Duodenal mucosa (tissue), 2 donors: ENCODE data around the gene PPIL1.

Experiments used
- H3K27ac ChIP-seq: one replicate; pipeline ENCODE4 v1.7.0; 2013; ENCODE audit warnings: low read depth, low read length
- H3K27me3 ChIP-seq, 2 donors: one replicate each; pipeline ENCODE4 v1.7.0; 2013; ENCODE audit warnings: low read length in 2 of 2, control low read depth in 1 of 2; ENCODE audit not compliant: insufficient read depth in 2 of 2, control insufficient read depth in 1 of 2
- H3K36me3 ChIP-seq, 2 donors: one replicate each; pipeline ENCODE4 v1.7.0; 2013; ENCODE audit warnings: low read length in 2 of 2, control low read depth in 1 of 2; ENCODE audit not compliant: insufficient read depth in 2 of 2, control insufficient read depth in 1 of 2
- H3K4me1 ChIP-seq, 2 donors: one replicate each; pipeline ENCODE4 v1.7.0; 2013; ENCODE audit warnings: low read length in 2 of 2, control low read depth in 1 of 2; ENCODE audit not compliant: insufficient read depth in 2 of 2, control insufficient read depth in 1 of 2
- H3K4me3 ChIP-seq, 2 donors: one replicate each; pipeline ENCODE4 v1.7.0; 2013; ENCODE audit warnings: low read length in 2 of 2, low read depth in 1 of 2
- H3K9ac ChIP-seq, 2 donors: one replicate each; pipeline ENCODE4 v1.7.0; 2013; ENCODE audit warnings: low read length in 2 of 2, low read depth in 1 of 2
- H3K9me3 ChIP-seq, 2 donors: one replicate each; pipeline ENCODE4 v1.7.0; 2013; ENCODE audit warnings: low read length in 2 of 2, control low read depth in 1 of 2; ENCODE audit not compliant: control insufficient read depth in 1 of 2

Gene PPIL1

DNA sequence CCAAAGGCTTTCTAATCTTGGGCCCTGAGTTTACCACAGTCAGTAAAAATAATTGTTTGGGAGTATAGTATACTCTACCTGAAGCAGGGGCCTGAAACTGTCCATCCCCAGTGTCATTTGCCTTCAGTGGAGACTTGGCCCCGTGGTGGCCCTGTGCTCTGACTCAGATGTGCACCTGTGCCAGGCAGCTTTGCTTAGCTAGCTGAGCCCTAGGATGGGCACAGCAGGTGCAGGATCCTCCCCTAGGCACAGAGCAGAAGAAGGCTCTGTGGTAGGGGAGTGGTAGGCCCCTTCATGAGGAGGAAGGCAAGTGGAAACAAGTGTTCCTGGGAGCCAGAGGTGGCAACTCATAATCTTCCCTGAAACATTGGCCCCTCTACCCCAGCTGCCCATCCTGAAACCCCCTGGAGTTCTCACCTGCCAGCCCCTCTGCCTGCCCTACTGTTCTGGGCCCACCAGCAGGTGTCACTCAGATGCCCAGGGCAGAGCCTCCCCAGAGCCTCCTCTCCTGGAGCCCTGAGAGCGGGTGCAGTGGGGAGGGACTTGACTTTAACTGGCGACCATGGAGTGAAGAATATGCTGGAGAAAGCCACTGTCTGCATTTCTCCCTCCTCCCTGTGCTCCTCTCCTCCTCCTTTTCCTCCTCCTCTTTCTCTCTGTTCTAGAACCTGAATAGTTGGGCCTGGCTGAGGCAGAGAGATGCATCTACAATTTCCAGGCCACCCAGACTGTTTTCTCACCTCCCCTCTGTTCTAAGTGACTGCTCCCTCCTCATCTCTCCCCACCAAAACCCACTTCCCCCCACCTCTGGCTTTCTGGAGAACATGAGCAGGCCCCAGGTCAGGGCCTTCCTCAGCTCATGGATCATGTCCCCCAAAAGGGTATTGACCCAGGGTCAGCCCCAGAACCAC lies 38.2 kb downstream of the PPIL1 start:
- Histone ChIP-seq H3K27ac (no peak overlapping the region), H3K9me3 (no peaks in the 10 kb centered on the region), H3K4me1 (peaks cover 13 to 15% of the 10 kb centered on the region in 2 donors)

DNA sequence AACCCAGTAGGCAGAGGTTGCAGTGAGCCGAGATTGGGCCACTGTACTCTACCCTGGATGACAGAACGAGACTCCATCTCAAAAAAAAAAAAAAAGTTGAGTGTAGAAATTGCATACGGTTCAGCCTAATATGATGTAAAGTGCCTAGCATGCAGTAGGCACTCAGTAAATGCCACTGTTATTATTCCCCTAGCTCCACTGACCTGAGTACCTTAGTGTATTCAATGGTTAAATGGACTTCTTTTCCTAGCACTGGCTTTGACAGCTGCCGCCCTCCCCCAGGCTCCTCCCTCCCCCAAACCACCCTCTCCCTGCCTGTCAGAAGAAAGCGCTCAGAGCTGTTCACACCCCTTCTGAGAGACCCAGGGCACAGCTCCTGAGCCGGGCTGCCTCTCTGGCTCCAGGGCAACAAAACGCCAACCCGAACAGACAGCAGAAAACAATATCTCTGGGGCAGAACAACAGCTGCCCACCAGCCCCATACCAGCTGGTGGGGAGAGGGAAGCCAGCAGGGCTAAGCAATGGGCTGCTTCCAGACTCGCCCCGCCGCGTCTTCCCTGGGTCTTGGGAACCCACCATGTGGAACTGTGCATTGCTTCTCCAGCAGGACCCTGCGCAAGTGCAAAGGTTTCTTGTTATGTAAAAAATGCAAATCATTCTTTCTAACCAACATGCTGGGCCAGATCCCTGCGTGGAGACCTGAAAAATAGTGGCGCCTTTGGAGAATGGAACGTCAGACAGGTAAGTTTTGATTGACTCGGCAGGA lies 39.8 kb downstream of the PPIL1 start:
- peaks cover 12 to 22% of the 10 kb centered on the region in 2 donors for H3K27me3 ChIP-seq
- H3K27ac ChIP-seq = no peak overlapping the region
- no peak overlapping the region for H3K9ac ChIP-seq
- H3K9me3 ChIP-seq = no peaks in the 10 kb centered on the region
- H3K4me3 ChIP-seq = no peak overlapping the region
- H3K4me1 ChIP-seq = peaks cover 14 to 18% of the 10 kb centered on the region in 2 donors
- no peaks in the 10 kb centered on the region for H3K36me3 ChIP-seq

More for the DNA sequence above, 38.2 kb downstream of the PPIL1 start:
- no peak overlapping the region for H3K9ac ChIP-seq
- no peak overlapping the region for H3K4me3 ChIP-seq
- H3K27me3 ChIP-seq = peaks cover 12 to 26% of the 10 kb centered on the region in 2 donors
- no peaks in the 10 kb centered on the region for H3K36me3 ChIP-seq

DNA sequence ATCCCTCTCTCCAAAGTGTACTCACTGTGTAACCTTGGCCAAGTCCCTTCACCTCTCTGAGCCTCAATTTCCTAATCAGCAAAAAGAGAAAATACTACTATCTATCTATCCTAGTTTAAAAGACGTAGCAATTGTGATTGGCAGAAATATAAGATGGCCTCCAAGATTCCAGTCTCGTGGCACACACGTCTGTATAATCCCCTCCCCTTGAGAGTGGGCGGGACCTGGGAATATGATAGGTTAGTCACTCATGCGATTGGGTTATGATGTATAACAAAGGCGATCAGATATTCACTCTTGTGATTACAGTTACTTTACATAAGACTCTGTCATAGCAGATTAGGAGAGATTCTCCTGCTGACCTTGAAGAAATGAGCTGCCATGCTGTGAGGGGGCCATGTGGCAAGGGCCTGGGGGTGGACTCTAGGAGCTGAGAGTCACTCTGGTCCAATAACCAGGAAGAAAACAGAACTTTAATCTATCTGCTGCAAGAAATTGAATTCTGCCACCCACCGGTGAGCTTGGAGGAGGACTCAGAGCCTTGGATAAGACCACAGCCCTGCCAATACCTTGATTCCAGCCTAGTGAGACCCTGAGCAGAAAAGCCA lies 41.3 kb downstream of the PPIL1 start:
- Histone ChIP-seq H3K9ac (no peak overlapping the region), H3K36me3 (no peaks in the 10 kb centered on the region), H3K4me3 (no peak overlapping the region), H3K27me3 (peaks cover 6 to 11% of the 10 kb centered on the region in 2 donors), H3K27ac (no peak overlapping the region), H3K9me3 (no peaks in the 10 kb centered on the region), H3K4me1 (peaks cover 11 to 13% of the 10 kb centered on the region in 2 donors)

DNA sequence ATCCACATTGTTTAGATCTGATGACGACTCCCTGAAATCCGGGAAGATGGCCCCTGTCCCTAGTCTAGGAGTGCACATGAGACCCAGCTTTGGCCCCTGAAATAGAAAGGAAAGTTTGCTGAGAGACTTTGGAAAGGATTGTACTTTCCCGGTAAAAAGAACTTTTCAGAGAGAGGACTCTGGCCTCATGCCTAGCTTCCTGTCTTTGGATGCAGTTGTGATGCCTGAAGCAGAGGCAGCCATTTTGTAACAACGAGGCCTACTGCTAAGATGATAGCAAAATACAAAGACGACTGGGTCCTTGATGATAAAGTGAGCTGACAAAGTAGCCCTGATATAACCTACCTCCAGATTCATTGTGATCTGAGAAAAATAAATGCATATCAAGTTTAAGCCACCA lies 42.3 kb downstream of the PPIL1 start:
- Histone ChIP-seq H3K4me1 (peaks cover 11 to 13% of the 10 kb centered on the region in 2 donors), H3K27me3 (peaks cover 0 to 5% of the 10 kb centered on the region in 2 donors), H3K36me3 (no peaks in the 10 kb centered on the region), H3K4me3 (no peak overlapping the region), H3K9ac (no peak overlapping the region), H3K9me3 (no peaks in the 10 kb centered on the region), H3K27ac (no peak overlapping the region)

DNA sequence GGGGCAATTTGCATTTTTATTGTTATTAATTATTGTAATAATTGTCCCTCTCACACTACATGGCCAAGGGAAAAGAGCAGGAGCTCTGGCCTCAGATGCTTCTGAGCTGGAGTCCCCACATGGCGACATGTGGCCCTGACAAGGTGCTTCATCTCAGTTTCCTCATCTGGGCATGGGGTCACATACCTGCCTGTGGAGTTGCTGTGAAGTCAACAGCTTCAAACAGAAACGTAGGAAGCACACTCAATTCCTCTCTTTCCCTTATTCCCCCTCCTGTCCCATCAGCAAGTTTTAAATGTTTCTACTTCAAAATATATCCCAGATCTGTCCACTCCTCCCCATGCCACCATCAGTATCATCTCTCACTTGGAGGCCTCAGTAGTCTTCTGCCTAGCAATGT lies 44.0 kb downstream of the PPIL1 start:
- no peaks in the 10 kb centered on the region for H3K9me3 ChIP-seq
- no peaks in the 10 kb centered on the region for H3K27me3 ChIP-seq
- H3K27ac ChIP-seq = no peak overlapping the region
- peak overlapping the region; percentile 42 to 48 for H3K9ac ChIP-seq
- H3K4me1 ChIP-seq = peaks cover 11 to 13% of the 10 kb centered on the region in 2 donors
- peak overlapping the region in 1 of 2 donors; percentile 25 for H3K4me3 ChIP-seq
- no peaks in the 10 kb centered on the region for H3K36me3 ChIP-seq

DNA sequence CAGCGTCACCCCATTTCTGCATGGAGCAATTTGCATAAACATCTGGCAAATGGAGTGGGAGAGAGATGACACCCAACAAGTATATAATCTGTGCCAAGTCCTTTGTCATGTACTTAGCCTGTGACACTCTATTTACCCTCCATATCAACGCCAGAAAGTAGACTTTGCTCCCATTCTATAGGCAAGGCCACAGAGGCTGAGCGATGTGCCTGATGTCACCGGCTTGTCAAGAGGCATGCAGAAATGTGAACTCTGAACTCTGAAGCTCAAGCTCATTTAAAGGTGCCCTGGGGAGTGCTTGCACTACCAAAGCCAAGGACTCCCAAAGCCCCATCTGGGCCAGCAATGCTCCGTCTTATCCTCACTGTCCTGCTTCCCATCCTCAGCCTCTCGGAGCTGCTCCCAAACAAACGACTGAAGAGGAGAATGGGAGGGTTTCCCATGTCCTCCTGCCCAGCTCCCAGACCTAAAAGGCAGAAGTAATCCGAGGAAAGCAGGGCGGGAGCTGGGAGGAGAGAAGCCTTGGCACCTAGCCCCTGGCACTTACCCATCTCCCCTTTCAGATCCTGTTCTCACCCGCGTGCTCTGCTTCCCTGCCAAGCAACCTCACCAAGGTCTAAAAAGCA lies 44.6 kb downstream of the PPIL1 start:
- peak overlapping the region; percentile 42 to 48 for H3K9ac ChIP-seq

DNA sequence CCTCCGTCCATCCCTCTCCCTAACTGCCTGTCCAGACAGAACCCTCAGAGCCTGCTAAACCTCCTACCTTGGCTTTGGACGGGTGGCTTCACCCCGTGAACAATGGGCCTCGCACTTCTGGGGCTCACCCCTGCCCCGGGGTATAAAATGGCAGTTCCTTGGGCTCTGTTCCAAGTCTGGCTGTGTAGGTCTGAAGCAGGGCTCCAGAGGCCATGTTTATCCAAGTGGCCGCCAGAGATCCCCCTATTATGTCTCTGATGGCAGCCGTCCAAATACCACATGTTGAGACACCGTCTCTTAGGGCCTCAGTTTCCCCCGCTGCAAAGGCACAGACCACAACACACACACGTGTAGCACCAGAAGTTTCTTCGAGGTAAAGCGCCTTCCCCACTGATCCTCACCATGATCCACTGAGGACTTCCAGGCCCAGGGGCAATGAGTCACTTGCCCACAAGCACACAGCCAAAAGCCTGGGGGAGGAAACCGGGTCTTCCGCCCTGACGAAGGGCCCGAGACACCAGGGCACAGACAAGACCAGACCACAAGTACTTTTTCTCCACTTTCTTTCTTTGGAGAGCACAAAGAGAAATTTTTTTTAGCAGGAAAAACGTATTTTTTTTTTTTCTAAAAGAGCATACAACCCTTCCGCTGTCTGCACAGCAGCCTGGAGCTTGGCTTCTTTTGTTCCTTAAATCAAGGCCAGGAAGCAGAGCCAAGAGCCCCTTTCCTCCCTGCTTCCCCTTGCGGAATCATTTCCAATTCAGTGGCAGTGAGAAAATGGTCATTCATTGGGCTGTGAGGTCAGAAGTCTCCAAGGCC lies 47.1 kb downstream of the PPIL1 start:
- H3K4me3 ChIP-seq = no peak overlapping the region
- peak overlapping the region; percentile 26 for H3K27ac ChIP-seq
- no peaks in the 10 kb centered on the region for H3K36me3 ChIP-seq
- no peaks in the 10 kb centered on the region for H3K9me3 ChIP-seq
- no peak overlapping the region for H3K9ac ChIP-seq
- H3K27me3 ChIP-seq = no peaks in the 10 kb centered on the region
- H3K4me1 ChIP-seq = peaks cover 11 to 16% of the 10 kb centered on the region in 2 donors

More for the DNA sequence above, 44.6 kb downstream of the PPIL1 start:
- Histone ChIP-seq H3K27me3 (no peaks in the 10 kb centered on the region), H3K27ac (peak overlapping the region; percentile 63), H3K4me1 (peaks cover 11 to 14% of the 10 kb centered on the region in 2 donors), H3K36me3 (no peaks in the 10 kb centered on the region), H3K9me3 (no peaks in the 10 kb centered on the region), H3K4me3 (peak overlapping the region; percentile 25 to 50)

DNA sequence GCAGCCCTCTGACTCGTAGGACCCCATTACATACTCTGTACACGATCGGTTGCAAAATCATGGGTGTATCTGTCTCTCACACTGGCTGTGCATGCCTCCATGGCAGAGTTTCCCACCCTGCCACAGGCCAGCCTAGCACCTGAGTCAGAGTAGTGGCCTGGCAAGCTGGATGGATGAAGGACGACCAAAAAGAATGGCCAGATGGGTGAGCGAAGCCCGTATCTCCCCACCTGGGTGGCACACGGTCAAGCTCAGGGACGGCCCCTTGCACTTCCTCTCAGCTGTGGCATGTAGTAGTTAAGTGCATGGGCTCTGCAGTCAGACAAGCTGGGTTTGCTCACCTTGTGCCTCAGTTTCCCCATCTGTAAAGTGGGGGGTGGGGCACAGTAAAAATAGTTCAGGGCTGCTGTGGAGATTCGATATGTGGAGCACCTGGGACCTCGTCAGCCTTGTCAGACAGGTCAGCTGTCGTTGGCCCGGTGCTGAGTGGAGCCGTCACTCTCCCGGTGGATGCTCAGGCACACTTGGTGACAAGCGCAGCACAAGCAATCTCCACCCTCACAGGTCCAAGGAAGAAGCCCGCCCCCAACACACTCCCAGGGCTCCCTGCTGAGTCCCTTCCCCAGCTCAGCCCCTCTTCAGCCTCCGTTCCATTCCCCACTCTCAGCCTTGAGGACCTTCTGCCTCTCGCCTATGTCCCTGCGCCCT lies 47.9 kb downstream of the PPIL1 start:
- Histone ChIP-seq H3K27ac (peak overlapping the region; percentile 26), H3K36me3 (no peaks in the 10 kb centered on the region), H3K4me1 (peaks cover 11 to 16% of the 10 kb centered on the region in 2 donors), H3K9ac (no peak overlapping the region), H3K27me3 (no peaks in the 10 kb centered on the region), H3K9me3 (no peaks in the 10 kb centered on the region), H3K4me3 (no peak overlapping the region)

DNA sequence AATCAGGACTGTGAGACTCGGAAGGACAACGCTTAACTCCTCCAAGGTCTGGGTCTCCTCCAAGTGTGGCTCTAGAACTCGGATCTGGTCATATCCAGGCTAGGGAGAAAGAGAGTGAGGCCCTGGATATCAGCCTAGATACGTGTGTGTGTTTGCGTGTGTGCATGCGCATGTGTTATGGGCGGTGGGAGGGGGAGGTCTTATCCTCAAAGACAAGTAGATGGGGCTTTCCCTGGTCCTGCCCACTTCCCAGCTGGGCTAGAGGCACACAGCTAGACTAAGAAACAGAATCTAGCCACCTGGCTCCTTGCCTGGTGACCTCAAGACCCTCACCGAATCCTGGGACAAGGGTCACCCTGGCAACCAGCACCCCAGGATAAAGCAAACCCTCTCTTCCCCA lies 48.6 kb downstream of the PPIL1 start:
- no peak overlapping the region for H3K4me3 ChIP-seq
- H3K27ac ChIP-seq = no peak overlapping the region
- H3K9me3 ChIP-seq = no peaks in the 10 kb centered on the region
- H3K36me3 ChIP-seq = no peaks in the 10 kb centered on the region
- peaks cover 11 to 16% of the 10 kb centered on the region in 2 donors for H3K4me1 ChIP-seq
- H3K27me3 ChIP-seq = no peaks in the 10 kb centered on the region
- no peak overlapping the region for H3K9ac ChIP-seq
